ENCODE data around the gene LIMS3.
"Not testable (repeated sequence)": the region's sequence is repeated elsewhere in the genome, so short reads cannot be mapped to it uniquely, and the experiment has no call there.

LIMS3 gene

GRCh38 chr2:109897769-109898461, 573 bp upstream of the LIMS3 start:
- not testable (repeated sequence) for H3K9me3 ChIP-seq (replicated peaks; ENCODE audit: low read length); H3K4me1 ChIP-seq (ENCODE audit: control insufficient read depth, insufficient read depth, low read length); H3K4me3 ChIP-seq (ENCODE audit: low read length); H3K9ac ChIP-seq (ENCODE audit: low read depth, low read length); H3K36me3 ChIP-seq (ENCODE audit: insufficient read depth, low read length); H3K27me3 ChIP-seq (ENCODE audit: control insufficient read depth, insufficient read depth, low read length); H3K4me2 ChIP-seq (ENCODE audit: low read length)

- H3K4me2 ChIP-seq (ENCODE audit: low read length); H3K4me1 ChIP-seq (ENCODE audit: control insufficient read depth, insufficient read depth, low read length); H3K4me3 ChIP-seq (ENCODE audit: low read length); H3K9me3 ChIP-seq (replicated peaks; ENCODE audit: low read length); H3K27me3 ChIP-seq (ENCODE audit: control insufficient read depth, insufficient read depth, low read length); H3K9ac ChIP-seq (ENCODE audit: low read depth, low read length); H3K36me3 ChIP-seq (ENCODE audit: insufficient read depth, low read length): not testable (repeated sequence)
Measured at GRCh38 chr2:109905796-109906195, 7.3 kb downstream of the LIMS3 start.

- not testable (repeated sequence) for H3K4me3 ChIP-seq (ENCODE audit: low read length); H3K9ac ChIP-seq (ENCODE audit: low read depth, low read length); H3K36me3 ChIP-seq (ENCODE audit: insufficient read depth, low read length); H3K4me1 ChIP-seq (ENCODE audit: control insufficient read depth, insufficient read depth, low read length); H3K9me3 ChIP-seq (replicated peaks; ENCODE audit: low read length); H3K27me3 ChIP-seq (ENCODE audit: control insufficient read depth, insufficient read depth, low read length); H3K4me2 ChIP-seq (ENCODE audit: low read length)
Measured at GRCh38 chr2:109908626-109909025, 10.1 kb downstream of the LIMS3 start.

- H3K9me3 ChIP-seq (replicated peaks; ENCODE audit: low read length); H3K9ac ChIP-seq (ENCODE audit: low read depth, low read length); H3K36me3 ChIP-seq (ENCODE audit: insufficient read depth, low read length); H3K27me3 ChIP-seq (ENCODE audit: control insufficient read depth, insufficient read depth, low read length); H3K4me2 ChIP-seq (ENCODE audit: low read length); H3K4me1 ChIP-seq (ENCODE audit: control insufficient read depth, insufficient read depth, low read length); H3K4me3 ChIP-seq (ENCODE audit: low read length): not testable (repeated sequence)
Measured at GRCh38 chr2:109910789-109911188, 12.3 kb downstream of the LIMS3 start.

- H3K4me2 ChIP-seq (ENCODE audit: low read length); H3K36me3 ChIP-seq (ENCODE audit: insufficient read depth, low read length); H3K9me3 ChIP-seq (replicated peaks; ENCODE audit: low read length); H3K27me3 ChIP-seq (ENCODE audit: control insufficient read depth, insufficient read depth, low read length); H3K9ac ChIP-seq (ENCODE audit: low read depth, low read length); H3K4me3 ChIP-seq (ENCODE audit: low read length); H3K4me1 ChIP-seq (ENCODE audit: control insufficient read depth, insufficient read depth, low read length): not testable (repeated sequence)
Measured at GRCh38 chr2:109913911-109914310, 15.4 kb downstream of the LIMS3 start.

- H3K36me3 ChIP-seq (ENCODE audit: insufficient read depth, low read length); H3K4me3 ChIP-seq (ENCODE audit: low read length); H3K4me2 ChIP-seq (ENCODE audit: low read length); H3K9ac ChIP-seq (ENCODE audit: low read depth, low read length); H3K27me3 ChIP-seq (ENCODE audit: control insufficient read depth, insufficient read depth, low read length); H3K4me1 ChIP-seq (ENCODE audit: control insufficient read depth, insufficient read depth, low read length); H3K9me3 ChIP-seq (replicated peaks; ENCODE audit: low read length): not testable (repeated sequence)
Measured at GRCh38 chr2:109914552-109914951, 16.1 kb downstream of the LIMS3 start.

- H3K4me2 ChIP-seq (ENCODE audit: low read length); H3K4me3 ChIP-seq (ENCODE audit: low read length); H3K9ac ChIP-seq (ENCODE audit: low read depth, low read length); H3K4me1 ChIP-seq (ENCODE audit: control insufficient read depth, insufficient read depth, low read length); H3K9me3 ChIP-seq (replicated peaks; ENCODE audit: low read length); H3K27me3 ChIP-seq (ENCODE audit: control insufficient read depth, insufficient read depth, low read length); H3K36me3 ChIP-seq (ENCODE audit: insufficient read depth, low read length): not testable (repeated sequence)
Measured at GRCh38 chr2:109915830-109916229, 17.3 kb downstream of the LIMS3 start.

GRCh38 chr2:109920162-109920561, 21.7 kb downstream of the LIMS3 start:
- not testable (repeated sequence) for H3K4me1 ChIP-seq (ENCODE audit: control insufficient read depth, insufficient read depth, low read length); H3K36me3 ChIP-seq (ENCODE audit: insufficient read depth, low read length); H3K4me2 ChIP-seq (ENCODE audit: low read length); H3K9ac ChIP-seq (ENCODE audit: low read depth, low read length); H3K27me3 ChIP-seq (ENCODE audit: control insufficient read depth, insufficient read depth, low read length); H3K9me3 ChIP-seq (replicated peaks; ENCODE audit: low read length); H3K4me3 ChIP-seq (ENCODE audit: low read length)

GRCh38 chr2:109921543-109922384, 23.3 kb downstream of the LIMS3 start:
- not testable (repeated sequence) for H3K36me3 ChIP-seq (ENCODE audit: insufficient read depth, low read length); H3K4me2 ChIP-seq (ENCODE audit: low read length); H3K27me3 ChIP-seq (ENCODE audit: control insufficient read depth, insufficient read depth, low read length); H3K4me1 ChIP-seq (ENCODE audit: control insufficient read depth, insufficient read depth, low read length); H3K9ac ChIP-seq (ENCODE audit: low read depth, low read length); H3K9me3 ChIP-seq (replicated peaks; ENCODE audit: low read length); H3K4me3 ChIP-seq (ENCODE audit: low read length)

- H3K27me3 ChIP-seq (ENCODE audit: control insufficient read depth, insufficient read depth, low read length); H3K4me3 ChIP-seq (ENCODE audit: low read length); H3K9me3 ChIP-seq (replicated peaks; ENCODE audit: low read length); H3K9ac ChIP-seq (ENCODE audit: low read depth, low read length); H3K4me1 ChIP-seq (ENCODE audit: control insufficient read depth, insufficient read depth, low read length); H3K4me2 ChIP-seq (ENCODE audit: low read length); H3K36me3 ChIP-seq (ENCODE audit: insufficient read depth, low read length): not testable (repeated sequence)
Measured at GRCh38 chr2:109924481-109924880, 26.0 kb downstream of the LIMS3 start.

- H3K9me3 ChIP-seq (replicated peaks; ENCODE audit: low read length); H3K4me2 ChIP-seq (ENCODE audit: low read length); H3K4me3 ChIP-seq (ENCODE audit: low read length); H3K4me1 ChIP-seq (ENCODE audit: control insufficient read depth, insufficient read depth, low read length); H3K36me3 ChIP-seq (ENCODE audit: insufficient read depth, low read length); H3K9ac ChIP-seq (ENCODE audit: low read depth, low read length); H3K27me3 ChIP-seq (ENCODE audit: control insufficient read depth, insufficient read depth, low read length): not testable (repeated sequence)
Measured at GRCh38 chr2:109927803-109928202, 29.3 kb downstream of the LIMS3 start.

- H3K36me3 ChIP-seq (ENCODE audit: insufficient read depth, low read length); H3K27me3 ChIP-seq (ENCODE audit: control insufficient read depth, insufficient read depth, low read length); H3K4me1 ChIP-seq (ENCODE audit: control insufficient read depth, insufficient read depth, low read length); H3K9ac ChIP-seq (ENCODE audit: low read depth, low read length); H3K9me3 ChIP-seq (replicated peaks; ENCODE audit: low read length); H3K4me2 ChIP-seq (ENCODE audit: low read length); H3K4me3 ChIP-seq (ENCODE audit: low read length): not testable (repeated sequence)
Measured at GRCh38 chr2:109929222-109929621, 30.7 kb downstream of the LIMS3 start.
